Mucosa of gallbladder (tissue), 1 donor: ENCODE measurements around the gene TNFRSF4. TPM values are rescaled to one million over a fixed set of nuclear protein-coding genes. Genes with fewer than 3 reads are reported as not detected.
"Not testable (repeated sequence)": the region's sequence is repeated elsewhere in the genome, so short reads cannot be mapped to it uniquely, and the experiment has no call there.

ENCODE experiments used
- DNase-seq: peaks from one replicate; pipeline ENCODE4 v3.0.0-alpha.2; 2020; ENCODE audit warnings: low spot score
- total RNA-seq: library from RNA; stranded (reverse); gene quantifications from one replicate; pipeline ENCODE4 v1.2.1, GENCODE V29; 2021
- donor health status: DM: no; HTN: no; CAD: no.

The TNFRSF4 gene
- total RNA-seq, 1 donor from 2014 or later: 2.6 TPM

DNA sequence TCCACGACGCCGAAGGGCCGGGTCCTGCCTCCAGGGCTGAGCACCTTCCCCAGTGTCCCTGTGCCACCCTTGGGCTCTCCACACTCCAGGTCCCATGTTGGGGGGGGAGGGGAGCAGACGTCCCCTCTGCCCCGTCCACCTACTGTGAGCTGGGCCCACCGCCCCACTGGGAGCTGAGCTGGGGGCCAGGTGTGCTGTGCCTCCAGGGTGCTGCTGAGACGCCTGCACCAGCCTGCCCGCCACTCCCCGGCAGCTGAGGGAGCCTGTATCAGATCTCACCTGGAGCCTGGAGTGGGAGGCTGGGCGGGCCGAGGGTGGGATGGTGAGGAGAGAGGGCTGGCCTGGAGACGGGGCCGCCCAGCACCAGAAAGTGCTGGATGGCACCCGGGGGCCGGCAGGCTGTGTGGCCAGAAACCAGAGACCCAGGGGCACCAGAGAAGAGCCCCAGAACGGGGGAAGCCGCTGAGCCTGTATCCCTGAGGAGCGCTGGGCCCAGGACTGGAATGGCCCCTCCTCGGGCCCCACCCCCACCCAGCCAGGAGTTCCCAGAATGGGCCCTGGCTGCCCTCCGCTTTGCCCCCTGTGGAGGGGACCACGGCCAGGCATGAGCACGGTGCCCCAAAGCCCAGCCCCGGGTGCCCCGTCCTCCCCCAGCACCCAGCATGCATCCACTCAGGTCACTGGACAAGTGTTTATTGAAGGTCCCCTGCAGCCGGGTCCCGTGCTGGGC lies 11.0 kb downstream of the TNFRSF4 start:
- no peak for DNase-seq

GRCh38 chr1:1200876-1201810 lies 12.8 kb downstream of the TNFRSF4 start:
- peak; percentile 43 for DNase-seq

- DNase-seq: no peak
These were observed 13.7 kb downstream of the TNFRSF4 start for GRCh38 chr1:1199961-1200875.

DNA sequence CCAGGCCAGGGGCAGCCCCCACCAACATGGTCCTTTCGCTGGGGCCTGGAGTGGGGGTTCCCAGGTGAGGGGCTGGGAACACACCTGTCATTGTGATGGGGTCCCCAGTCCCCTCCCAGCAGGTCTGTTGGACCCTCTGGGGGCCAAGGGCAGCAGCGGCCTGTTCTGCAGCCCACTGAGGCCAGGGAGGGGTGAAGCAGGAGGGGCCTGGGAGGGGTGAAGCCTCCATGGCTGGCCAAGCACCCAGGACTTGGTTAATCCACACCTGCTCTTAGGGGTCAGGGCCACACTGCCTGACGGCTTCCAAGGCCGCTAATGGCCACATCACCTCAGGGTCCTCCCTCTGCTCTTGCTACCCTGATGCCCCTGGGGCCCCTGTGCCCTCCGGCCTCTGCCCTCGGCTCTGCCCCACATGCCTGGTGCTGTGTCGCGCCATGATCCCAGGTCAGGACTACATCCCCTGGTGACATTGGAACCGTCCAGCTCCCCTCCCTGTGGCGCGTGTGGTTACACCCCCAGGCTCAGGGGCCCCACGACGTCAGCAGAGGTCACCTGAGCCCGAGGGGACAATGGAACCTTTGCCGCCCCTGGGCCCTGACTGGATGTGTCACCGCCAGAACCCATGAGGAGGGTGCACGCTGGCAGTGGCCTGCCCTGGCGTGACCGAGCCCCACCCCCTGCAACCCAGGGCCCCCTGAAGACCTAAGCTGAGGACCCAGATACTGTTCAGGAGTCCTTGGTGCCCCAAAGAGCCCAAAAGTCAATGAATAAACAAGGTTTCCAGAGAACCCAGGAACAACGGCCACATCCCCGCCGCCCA lies 14.6 kb downstream of the TNFRSF4 start:
- DNase-seq: no peak

DNA sequence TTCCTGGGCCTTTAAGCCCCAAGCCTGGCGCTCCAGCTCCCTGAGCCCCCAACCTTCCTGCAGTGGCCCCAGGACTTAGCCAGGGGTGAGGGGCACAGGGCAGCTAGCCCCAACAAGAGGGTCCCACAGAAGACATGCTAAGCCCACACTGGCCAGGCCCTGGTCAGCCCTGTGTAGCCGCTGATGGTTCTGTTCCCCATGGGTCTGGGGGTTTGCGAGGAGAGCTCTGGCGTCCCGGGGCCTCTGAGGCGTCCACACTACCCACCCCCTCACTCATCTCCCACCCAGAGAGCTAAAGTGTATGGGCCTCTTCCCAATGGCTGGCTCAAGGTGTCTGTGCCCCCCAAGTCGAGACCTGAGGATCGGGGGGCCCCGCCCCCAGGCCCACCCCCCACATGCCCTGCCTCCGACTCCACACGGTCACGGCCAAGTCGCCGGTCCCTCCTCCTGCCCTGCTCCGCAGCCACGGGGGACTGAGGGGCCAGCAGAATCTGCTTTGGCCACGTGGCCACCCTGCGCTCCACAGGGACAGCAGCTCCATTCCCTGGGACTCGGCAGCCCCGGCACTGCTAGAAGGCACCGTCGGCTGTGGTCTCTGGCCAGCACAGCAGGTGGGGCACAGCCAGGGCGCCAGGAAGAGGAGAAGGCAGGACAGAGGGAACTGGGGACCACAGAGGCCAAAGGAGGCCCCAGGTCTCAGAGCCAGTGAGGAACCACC lies 15.4 kb downstream of the TNFRSF4 start:
- DNase-seq: no peak

GRCh38 chr1:1197551-1198422 lies 16.2 kb downstream of the TNFRSF4 start:
- no peak for DNase-seq

GRCh38 chr1:1197188-1197500 lies 16.8 kb downstream of the TNFRSF4 start:
- DNase-seq: no peak

DNA sequence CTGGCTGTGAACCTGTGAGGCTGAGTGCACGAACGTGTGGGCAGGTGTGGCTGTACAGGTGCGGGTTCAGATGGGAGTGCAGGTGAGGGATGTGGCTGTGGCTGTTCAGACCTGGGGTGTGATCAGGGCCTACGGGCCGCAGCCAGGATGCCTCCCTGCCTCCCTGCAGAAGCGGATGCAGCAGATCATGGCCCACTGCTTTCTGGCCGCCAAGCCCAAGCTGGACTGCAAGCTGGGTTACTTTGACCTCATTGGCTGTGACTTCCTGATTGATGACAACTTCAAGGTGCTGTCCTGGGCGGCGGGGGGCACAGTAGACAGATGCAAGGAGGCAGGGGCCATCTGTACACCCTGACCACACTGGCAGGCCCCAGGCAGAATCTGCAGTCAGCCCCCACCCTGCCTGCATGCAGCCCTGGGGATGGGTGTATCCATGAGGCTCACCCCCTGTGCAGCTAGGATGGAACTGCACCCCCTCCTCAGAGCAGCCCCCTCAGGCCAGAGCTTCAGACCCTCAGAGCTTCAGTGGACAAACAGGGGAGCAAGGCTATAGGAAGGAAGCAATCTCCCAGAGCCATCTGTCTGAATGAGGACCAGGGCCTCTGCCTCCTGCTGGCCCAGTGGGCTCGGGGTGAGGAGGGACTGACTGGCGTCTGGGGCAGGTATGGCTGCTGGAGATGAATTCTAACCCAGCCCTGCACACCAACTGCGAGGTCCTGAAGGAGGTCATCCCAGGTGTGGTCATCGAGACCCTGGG lies 17.3 kb downstream of the TNFRSF4 start:
- no peak for DNase-seq

GRCh38 chr1:1195726-1196125 lies 18.2 kb downstream of the TNFRSF4 start:
- not testable (repeated sequence) for DNase-seq

- no peak for DNase-seq
These were observed 19.2 kb downstream of the TNFRSF4 start for GRCh38 chr1:1194723-1195122.

GRCh38 chr1:1191734-1192133 lies 22.2 kb downstream of the TNFRSF4 start:
- DNase-seq: no peak

GRCh38 chr1:1189111-1189510 lies 24.8 kb downstream of the TNFRSF4 start:
- DNase-seq: no peak

DNA sequence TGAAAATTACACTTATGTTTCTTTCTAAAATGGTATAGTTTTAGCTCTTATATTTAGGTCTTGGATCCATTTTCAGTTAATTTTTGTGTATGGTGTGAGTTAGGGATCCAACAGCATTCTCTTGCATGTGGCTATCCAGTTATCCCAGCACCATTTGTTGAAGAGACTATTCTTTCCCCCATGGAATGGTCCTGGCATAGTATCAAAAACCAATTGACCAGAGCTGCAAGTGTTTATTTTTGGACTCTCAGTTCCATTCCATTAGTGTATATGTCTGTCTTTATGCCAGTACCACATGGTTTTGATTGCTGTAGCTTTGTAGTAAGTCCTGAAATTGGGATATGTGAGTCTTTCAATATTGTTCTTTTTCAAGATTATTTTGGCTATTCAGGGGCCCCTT lies 26.0 kb downstream of the TNFRSF4 start:
- DNase-seq: no peak

GRCh38 chr1:1185101-1185765 lies 28.7 kb downstream of the TNFRSF4 start:
- DNase-seq: no peak

DNA sequence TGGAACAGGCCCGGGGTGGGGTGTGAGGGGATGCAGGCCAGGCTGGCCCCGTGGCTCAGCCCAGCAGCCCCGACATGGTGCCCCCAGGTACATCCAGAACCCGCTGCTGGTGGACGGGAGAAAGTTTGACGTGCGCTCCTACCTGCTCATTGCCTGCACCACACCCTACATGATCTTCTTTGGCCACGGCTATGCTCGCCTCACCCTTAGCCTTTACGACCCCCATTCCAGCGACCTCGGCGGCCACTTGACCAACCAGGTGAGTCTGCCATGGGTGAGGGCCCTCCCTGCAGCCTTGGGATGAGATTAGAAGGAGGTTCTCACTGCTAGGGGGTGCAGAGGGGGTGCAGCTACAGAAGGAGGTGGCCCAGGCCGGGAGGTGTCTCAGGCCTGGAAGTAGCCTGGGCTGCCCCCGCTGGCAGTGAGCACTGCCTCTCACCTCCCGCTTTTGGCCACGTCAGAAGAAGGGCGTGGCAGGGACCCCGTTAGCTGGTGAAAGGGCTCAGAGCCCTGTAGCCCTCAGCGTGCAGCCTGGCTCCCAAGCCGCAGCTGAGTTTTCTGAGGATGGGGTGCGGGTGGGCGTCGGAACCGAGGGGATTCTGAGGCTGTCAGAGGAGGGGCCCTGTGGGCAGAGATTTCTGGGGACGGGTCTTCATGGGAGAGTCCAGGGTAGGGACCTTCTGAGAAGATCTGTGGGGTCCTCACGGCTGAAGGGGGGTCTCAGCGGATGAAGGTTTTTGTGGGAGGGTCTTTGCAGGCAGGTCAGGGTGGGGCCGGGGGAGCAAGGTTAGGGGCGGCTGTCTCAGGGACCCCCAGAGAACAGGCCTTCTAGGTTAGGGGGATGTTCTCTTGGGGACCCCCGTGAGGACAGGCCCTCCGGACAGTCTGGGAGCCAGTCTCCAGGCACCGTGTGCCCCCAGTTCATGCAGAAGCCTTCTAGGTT lies 29.8 kb downstream of the TNFRSF4 start:
- no peak for DNase-seq

DNA sequence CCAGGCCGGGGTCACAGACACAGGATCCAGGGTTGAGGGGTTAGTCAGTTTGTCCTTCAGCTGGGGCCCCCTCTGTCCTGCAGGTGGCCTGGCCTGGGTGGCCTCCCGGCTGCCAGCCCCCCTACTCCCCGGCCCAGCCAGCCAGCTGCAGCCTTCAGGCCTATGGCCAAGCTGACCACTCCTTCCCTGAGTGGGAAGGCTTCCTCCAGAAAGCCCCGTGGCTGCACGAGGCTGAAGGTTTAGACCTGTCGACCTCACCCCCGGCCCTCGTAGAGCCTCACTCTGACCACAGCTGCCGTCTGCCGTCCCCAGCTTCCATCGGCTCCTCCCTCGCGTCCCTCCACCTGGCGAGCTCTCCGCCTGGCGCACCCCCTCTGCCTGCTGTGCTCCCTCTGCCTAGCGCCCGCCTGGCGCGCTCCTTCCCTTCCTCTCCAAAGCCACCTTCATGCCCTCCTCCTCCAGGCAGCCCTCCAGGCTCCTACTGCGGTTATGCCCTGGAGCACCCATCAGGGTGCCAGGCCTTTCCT lies 30.7 kb downstream of the TNFRSF4 start:
- DNase-seq: no peak
